SK-N-SH treated with all-trans-retinoic acid at 6 μM for 48 hours (cell line): Measurements from ENCODE around the gene AUTS2.

Experiments used
- TOX ChIP-seq: fragments of 250-450 bp; sonication (Bioruptor Pico); IDR thresholded peaks from 2 replicates; pipeline ENCODE4 v1.8.0; 2021; ENCODE audit warnings: mild to moderate bottlenecking, moderate library complexity, borderline replicate concordance
- ZFP3 ChIP-seq: fragments of 250-450 bp; sonication (Bioruptor Pico); IDR thresholded peaks from 2 replicates; pipeline ENCODE4 v1.5.0; 2020; ENCODE audit warnings: mild to moderate bottlenecking, moderate library complexity
- TF ChIP-seq, protein P1 (sequence below): fragments of 250-450 bp; sonication (Bioruptor Pico); IDR thresholded peaks from 2 replicates; pipeline ENCODE4 v1.8.0; 2021; ENCODE audit warnings: low read depth, mild to moderate bottlenecking, moderate library complexity, borderline replicate concordance

DNA sequence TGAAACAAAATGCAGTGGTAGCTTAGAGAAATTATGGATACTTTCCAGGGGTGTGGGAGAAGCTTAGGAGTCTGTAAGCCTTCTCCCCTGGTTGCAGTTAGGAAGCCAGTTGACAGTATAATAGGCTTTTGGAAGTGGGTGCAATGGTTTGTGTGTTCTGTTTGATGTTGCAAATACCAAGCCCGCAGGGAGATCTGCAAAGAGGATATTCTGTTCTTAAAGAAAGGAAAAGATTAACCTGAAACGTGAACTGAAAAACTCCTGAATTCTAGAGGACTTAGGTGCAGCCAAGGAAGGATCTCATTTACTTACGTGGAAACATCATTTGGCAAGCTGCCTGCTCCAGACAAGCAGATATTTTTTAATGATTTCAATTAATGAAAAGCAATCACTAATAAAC is 496.6 kb downstream of the AUTS2 start:
- TF ChIP-seq, protein P1, sequence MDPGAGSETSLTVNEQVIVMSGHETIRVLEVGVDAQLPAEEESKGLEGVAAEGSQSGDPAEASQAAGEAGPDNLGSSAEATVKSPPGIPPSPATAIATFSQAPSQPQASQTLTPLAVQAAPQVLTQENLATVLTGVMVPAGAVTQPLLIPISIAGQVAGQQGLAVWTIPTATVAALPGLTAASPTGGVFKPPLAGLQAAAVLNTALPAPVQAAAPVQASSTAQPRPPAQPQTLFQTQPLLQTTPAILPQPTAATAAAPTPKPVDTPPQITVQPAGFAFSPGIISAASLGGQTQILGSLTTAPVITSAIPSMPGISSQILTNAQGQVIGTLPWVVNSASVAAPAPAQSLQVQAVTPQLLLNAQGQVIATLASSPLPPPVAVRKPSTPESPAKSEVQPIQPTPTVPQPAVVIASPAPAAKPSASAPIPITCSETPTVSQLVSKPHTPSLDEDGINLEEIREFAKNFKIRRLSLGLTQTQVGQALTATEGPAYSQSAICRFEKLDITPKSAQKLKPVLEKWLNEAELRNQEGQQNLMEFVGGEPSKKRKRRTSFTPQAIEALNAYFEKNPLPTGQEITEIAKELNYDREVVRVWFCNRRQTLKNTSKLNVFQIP (CRISPR knock-in tag), result no peak
- TF ChIP-seq TOX (CRISPR knock-in tag), result no peak
- no peak for TF ChIP-seq ZFP3
